HG02588 (cell line): Measurements from ENCODE around the gene ZNF831.

Source experiments
- ATAC-seq: cut with Tn5 transposase; IDR thresholded peaks from one replicate; pipeline ENCODE4 v1.9.1; 2021; ENCODE audit warnings: mild to moderate bottlenecking, moderate library complexity; ENCODE audit not compliant: unreplicated experiment

ZNF831 gene

DNA sequence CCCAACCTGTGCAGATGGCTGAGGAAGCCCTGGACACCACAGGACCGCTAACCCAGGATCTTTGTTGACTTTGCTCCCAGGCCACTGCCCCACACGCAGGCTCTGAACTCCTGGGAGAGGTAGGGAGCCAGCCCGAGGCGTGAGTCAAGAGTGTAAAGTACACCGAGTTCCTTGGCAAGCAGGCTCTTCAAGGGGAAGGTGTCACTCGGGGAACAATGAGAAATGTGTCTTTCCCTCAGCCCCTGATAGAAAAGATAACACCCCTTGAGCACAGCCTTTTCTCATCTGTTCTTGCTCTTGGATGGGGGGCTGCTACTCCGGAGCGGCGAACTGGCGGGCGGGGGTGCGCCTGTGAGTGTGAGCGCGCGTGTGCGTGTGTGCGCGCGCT lies 136.3 kb downstream of the ZNF831 start:
- ATAC-seq: no peak

DNA sequence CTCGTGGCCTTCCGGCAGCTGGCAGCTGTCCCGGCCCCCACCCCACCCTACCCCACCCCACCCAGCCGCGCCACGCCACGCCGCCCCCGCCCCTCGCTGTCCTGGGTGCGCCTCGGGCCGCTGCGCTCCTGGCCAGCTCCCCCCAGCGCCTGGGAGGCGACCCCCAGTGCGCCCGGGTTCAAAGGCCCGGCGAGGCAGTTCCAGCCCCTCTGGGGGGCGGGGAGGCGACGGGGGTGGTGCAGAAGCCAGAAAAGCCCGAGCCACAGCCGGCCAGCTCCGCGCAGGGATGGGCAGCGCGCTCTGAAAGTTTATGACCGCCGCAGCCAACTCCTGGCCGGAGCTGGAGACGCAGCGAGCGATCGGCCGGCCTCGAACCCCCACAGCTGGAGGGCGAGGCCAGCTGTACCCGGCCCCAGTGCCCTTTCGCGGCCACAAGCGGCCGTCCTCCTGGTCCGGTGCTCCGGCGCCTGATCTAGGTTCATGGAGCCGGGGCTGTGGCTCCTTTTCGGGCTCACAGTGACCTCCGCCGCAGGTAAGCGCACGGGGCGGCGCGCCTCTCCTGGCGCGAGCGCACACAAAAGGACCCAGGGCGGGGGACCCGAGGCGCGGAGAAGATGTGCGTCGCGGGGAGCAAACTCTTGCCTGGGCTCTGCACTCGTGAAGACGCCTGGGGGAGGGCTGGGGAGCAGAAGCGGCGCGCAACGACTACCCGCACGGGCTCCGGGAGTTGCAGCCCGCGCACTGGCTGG lies 136.9 kb downstream of the ZNF831 start, which contains the start of gene EDN3:
EDN3 (plus strand) TSS at position 279 of the 749 bp plus-strand sequence; CDS start at position 481, 202 bp downstream.
- ATAC-seq: no peak

DNA sequence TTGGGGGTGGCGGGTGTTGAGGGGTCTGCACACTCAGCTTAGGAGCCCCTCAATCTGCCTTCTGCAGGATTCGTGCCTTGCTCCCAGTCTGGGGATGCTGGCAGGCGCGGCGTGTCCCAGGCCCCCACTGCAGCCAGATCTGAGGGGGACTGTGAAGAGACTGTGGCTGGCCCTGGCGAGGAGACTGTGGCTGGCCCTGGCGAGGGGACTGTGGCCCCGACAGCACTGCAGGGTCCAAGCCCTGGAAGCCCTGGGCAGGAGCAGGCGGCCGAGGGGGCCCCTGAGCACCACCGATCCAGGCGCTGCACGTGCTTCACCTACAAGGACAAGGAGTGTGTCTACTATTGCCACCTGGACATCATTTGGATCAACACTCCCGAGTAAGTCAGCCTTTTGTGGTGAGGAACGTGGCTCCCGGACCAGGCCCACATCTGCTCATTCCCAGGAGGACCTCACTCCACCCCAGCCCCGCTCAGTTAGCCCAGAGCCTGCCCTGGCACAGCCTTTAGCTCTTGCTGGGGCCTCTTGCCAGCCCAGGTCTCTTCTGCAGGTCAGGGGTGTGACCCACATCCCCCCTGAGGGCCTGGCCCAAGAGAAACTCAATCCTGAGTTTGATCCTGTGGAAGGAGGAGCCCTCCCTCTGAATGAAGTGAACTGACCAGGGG lies 137.9 kb downstream of the ZNF831 start:
- ATAC-seq: no peak

DNA sequence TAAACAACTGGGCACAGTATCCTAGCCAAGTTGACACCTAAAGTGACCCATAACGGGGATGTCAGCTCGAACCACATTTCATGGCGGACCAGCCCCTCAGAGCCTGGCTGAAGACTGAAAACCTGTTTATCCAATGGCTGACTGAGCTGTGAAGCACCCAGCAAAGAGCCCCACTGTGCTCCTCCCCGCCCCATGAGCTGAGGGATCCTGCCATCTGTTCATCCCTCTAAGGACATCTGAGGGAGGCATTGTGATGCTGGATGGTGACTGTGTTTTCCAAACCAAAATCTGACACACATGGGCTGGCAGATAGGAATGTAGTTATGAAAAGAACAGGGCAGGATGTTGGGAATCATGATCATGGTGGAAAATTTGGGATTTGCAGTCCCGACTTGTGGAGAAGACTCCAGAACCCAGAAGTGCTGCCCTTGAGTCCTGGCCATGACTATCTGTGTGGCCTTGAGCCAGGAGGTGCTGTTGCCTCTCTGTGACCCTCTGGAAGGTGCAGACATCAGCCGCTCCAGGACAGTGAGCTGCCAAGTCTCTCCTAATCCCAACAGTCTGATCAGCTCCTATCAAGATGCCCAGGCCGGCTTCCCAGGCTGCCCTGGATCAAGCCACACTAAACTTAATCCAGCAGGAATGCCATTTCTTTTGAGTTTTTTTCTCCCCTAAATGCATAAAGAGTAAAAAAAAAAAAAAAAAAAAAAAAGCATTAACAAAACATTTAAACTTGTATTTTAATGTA lies 142.5 kb downstream of the ZNF831 start:
- no peak for ATAC-seq

DNA sequence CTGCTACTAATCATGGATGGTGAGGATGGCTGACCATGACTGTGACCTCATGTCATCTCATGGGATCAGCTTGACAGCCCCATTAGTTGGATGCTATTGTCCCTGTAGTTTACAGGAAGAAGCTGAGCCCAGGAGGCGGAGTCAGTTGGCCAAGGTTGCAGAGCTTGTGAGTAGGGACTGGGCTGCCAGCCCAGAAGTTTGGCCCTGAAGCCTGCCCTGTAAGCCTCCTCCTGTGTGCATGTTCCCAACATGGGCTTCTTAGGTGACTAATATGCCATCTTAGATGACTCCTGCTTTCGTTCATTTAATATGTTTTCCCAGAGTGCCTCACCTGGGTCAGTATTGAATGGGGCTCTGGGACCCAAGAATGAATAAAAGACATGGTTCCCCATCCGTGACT lies 143.6 kb downstream of the ZNF831 start:
- no peak for ATAC-seq
